Transverse colon (tissue), 4 donors: ENCODE results near the gene CLN6. TPM values are rescaled to one million over a fixed set of nuclear protein-coding genes. Genes with fewer than 3 reads are reported as not detected.

Experiments
- DNase-seq: peaks from one replicate; pipeline ENCODE4 v3.0.0-alpha.2; 2019
- H3K27ac ChIP-seq, 4 donors: fragments of 200-600 bp; sonication (generic); 2 replicates each; pipeline ENCODE4 v1.5.1; 2016 to 2018; ENCODE audit warnings: inconsistent platforms in 4 of 4
- H3K27me3 ChIP-seq: fragments of 200-600 bp; sonication (generic); 2 replicates; pipeline ENCODE4 v1.5.1; 2017; ENCODE audit warnings: inconsistent platforms
- H3K36me3 ChIP-seq, 4 donors: fragments of 200-600 bp; sonication (generic); 2 replicates each; pipeline ENCODE4 v1.5.1; 2017 to 2019; ENCODE audit warnings: inconsistent platforms in 4 of 4
- H3K4me1 ChIP-seq, 4 donors: fragments of 200-600 bp; sonication (generic); 2 replicates each; pipeline ENCODE4 v1.5.1; 2017 to 2020; ENCODE audit warnings: inconsistent platforms in 4 of 4
- H3K4me3 ChIP-seq, 4 donors: fragments of 200-600 bp; sonication (generic); 1 replicate in 1 of 4; 2 replicates in 3 of 4; pipeline versions ENCODE4 v1.5.1 to v1.6.1; 2017 to 2019; ENCODE audit warnings: inconsistent platforms in 4 of 4
- H3K9me3 ChIP-seq, 2 donors: fragments of 200-600 bp; sonication (generic); 2 replicates each; pipeline ENCODE4 v1.5.1; 2017 to 2019; ENCODE audit warnings: inconsistent platforms in 2 of 2
- CTCF ChIP-seq, 5 experiments: fragments of 200-600 bp in 3 of 5; fragments of 450-650 bp in 2 of 5; sonication (generic) in 3 of 5; IDR thresholded peaks; 1 replicate in 2 of 5; 2 replicates in 3 of 5; pipeline ENCODE4 v1.5.1; 2016 to 2017; ENCODE audit warnings: antibody characterized with exemption in 5 of 5, inconsistent platforms in 3 of 5, mild to moderate bottlenecking in 2 of 5, moderate library complexity in 1 of 5
- EP300 ChIP-seq: sonication (generic); formaldehyde crosslinking; IDR thresholded peaks from one replicate; pipeline ENCODE4 v1.6.1; 2017; ENCODE audit warnings: antibody characterized with exemption, low read depth
- POLR2A ChIP-seq: fragments of 450-650 bp; IDR thresholded peaks from one replicate; pipeline ENCODE4 v1.6.1; 2016; ENCODE audit warnings: antibody characterized with exemption, mild to moderate bottlenecking, moderate library complexity
- POLR2AphosphoS5 ChIP-seq, 3 donors: sonication (generic); formaldehyde crosslinking; IDR thresholded peaks; one replicate each; pipeline ENCODE4 v1.6.1; 2016; ENCODE audit warnings: antibody characterized with exemption in 3 of 3
- WGBS, 2 donors: methylation state at CpG; one replicate each; pipeline ENCODE4 v1.1.5; 2018; ENCODE audit warnings: low coverage in 1 of 2; 5-methylcytosine and 5-hydroxymethylcytosine counted together
- in situ Hi-C, 4 donors: fragments of 200-750 bp; cut with MboI; loops; one replicate each; pipeline versions ENCODE4 v1.15.0 to v1.15.1; 2017; ENCODE audit warnings: low sequenced_read_pairs in 3 of 4, low pct_ligation_motif_present in 1 of 4, low pct_unique_long_range_greater_than_20kb in 1 of 4
- intact Hi-C: fragments of 100-400 bp; cut with DNase I; formaldehyde crosslinking; loops from one replicate; pipeline ENCODE4 v1.15.1; 2023; ENCODE audit warnings: low total_unique reads
- total RNA-seq, 4 donors: library from RNA; depleted of rRNA; stranded (reverse); fragments of >200 nt; gene quantifications; one replicate each; pipeline ENCODE4 v1.1.0, GENCODE V29; 2016

CLN6 gene
- total RNA-seq, 4 donors from 2014 or later, result 13.8 to 28.1 (median 18.2) TPM

DNA sequence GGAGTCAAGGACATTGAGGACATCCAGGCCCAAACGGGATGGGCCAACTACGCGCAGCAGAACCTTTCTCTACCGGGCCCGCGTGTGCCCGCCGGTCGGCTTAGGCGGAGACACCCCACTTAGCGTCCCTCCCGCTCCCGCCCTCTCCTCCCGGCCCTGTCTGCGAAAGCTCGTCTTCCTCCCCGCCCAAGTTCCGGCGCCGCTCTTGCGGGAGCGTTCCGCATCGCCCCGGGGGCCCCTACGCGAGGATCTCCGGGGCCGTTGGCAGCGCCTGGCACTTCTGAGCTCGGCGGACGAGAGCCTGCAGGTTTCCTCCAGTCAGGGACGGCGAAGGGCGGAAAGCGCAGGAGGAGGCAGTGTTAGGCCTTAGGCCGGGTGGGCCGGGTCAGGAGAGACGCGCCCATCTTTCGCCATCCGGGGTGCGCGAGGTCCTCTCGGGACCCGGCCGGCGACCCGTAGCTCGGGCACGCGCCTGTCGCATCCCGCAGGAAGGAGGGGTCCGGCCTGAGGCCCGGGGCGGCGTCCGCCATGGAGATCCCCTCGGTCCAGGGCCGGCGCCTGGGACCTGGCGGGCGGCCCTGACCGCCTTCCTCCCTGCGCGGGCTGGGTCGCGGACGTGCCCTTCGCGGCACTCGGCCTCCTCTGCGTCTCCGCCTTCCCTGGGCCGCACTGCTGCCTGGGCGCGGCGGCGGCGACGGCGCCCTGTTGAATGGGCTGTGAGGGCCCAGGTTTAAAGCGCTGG, 48.2 kb upstream of the CLN6 start, which contains the start of gene FEM1B:
Gene FEM1B (plus strand): TSS at position 143 of the 742 bp plus-strand sequence. CDS start 673 bp downstream, outside the sequence.
- in situ Hi-C loops (no loop called here), intact Hi-C loops (no loop called here)
- DNase-seq, result peak; percentile 92
- Histone ChIP-seq H3K27ac (peak within 1 kb of the TSS; percentile 97 to 99 (median 98)), H3K4me1 (peaks cover 17 to 48% (median 40%) of the 10 kb centered on the region in 4 donors), H3K36me3 (no peaks in the 10 kb centered on the region), H3K27me3 (no peaks in the 10 kb centered on the region), H3K9me3 (no peaks in the 10 kb centered on the region), H3K4me3 (peak within 1 kb of the TSS; percentile 53 to 89 (median 76))
- 2% methylated on average over 27 of the region's 85 CpGs; no CpG with 5 or more reads in 1 of the 2 donors for WGBS, 2 donors
- TF ChIP-seq POLR2A (peak; percentile 86), POLR2AphosphoS5 (IDR thresholded peaks at IDR 0.05) (peak; percentile 68 to 89 (median 82)), EP300 (no peak), CTCF (IDR thresholded peaks at IDR 0.05) (peak in 2 of 5 experiments; percentile 30 to 65)

- DNase-seq, result peak; percentile 46
- intact Hi-C loops, result no loop called here
Observed at GRCh38 chr15:68277131-68277602, 47.6 kb upstream of the CLN6 start.

GRCh38 chr15:68276668-68277067, 47.1 kb upstream of the CLN6 start:
- Histone ChIP-seq H3K36me3 (no peaks in the 10 kb centered on the region), H3K4me1 (peaks cover 17 to 41% (median 37%) of the 10 kb centered on the region in 4 donors), H3K9me3 (no peaks in the 10 kb centered on the region), H3K27ac (peak overlapping the region; percentile 97 to 99 (median 98)), H3K4me3 (peak overlapping the region in 3 of 4 donors; percentile 53 to 89 (median 67)), H3K27me3 (no peaks in the 10 kb centered on the region)
- no peak for DNase-seq
- intact Hi-C loops, result no loop called here
- 66 to 69% methylated on average over 3 of the region's 3 CpGs for WGBS, 2 donors
- in situ Hi-C loops, result no loop called here
- TF ChIP-seq POLR2AphosphoS5 (IDR thresholded peaks at IDR 0.05) (no peak), POLR2A (no peak), CTCF (IDR thresholded peaks at IDR 0.05) (no peak), EP300 (no peak)

More at GRCh38 chr15:68277131-68277602, 47.6 kb upstream of the CLN6 start:
- no peaks in the 10 kb centered on the region for H3K27me3 ChIP-seq
- H3K4me3 ChIP-seq, result peak overlapping the region; percentile 53 to 89 (median 76)
- TF ChIP-seq EP300 (peak; percentile 2), CTCF (IDR thresholded peaks at IDR 0.05) (no peak)
- 0 to 1% methylated on average over 10 to 25 of the region's 25 CpGs for whole genome bisulfite sequencing, 2 donors
- in situ Hi-C loops, result no loop called here
- peak overlapping the region; percentile 97 to 99 (median 98) for H3K27ac ChIP-seq
- H3K9me3 ChIP-seq, result no peaks in the 10 kb centered on the region
- no peaks in the 10 kb centered on the region for H3K36me3 ChIP-seq
- peaks cover 17 to 45% (median 40%) of the 10 kb centered on the region in 4 donors for H3K4me1 ChIP-seq

DNA sequence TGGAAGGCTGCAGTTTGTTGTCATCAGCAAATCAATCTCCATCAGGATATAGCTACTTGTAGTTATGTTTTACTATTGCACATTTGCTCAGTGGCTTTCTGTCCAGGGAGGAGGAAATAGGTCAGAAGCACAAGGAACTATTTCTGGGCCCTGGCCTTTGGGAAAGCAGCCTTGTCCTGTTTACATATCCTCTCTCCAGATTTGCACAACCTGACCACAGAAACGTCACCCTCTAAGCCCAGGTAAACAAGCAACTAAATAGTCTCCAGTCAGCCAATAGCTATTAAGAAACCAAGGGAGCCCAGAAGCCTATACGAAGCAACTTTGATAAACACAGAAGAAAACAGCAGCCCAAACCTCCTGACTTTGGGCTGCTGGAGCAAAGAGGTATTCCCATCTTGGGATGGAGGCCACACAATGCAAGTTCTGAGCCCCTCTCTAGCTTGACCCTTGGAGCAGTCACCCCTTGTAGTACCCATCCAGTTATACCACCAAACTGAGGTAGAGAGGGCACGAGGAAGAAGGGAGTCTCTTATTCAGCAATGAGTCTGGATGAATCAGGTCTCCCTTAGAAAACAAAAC, 45.7 kb upstream of the CLN6 start:
- intact Hi-C loops, result no loop called here
- Histone ChIP-seq H3K36me3 (no peaks in the 10 kb centered on the region), H3K4me3 (no peak overlapping the region), H3K4me1 (peaks cover 11 to 27% (median 25%) of the 10 kb centered on the region in 4 donors), H3K9me3 (no peaks in the 10 kb centered on the region), H3K27me3 (no peaks in the 10 kb centered on the region), H3K27ac (peak overlapping the region; percentile 97 to 99 (median 98))
- DNase-seq, result no peak
- WGBS, 2 donors, result 60 to 71% methylated on average over 1 to 3 of the region's 3 CpGs
- no peak for TF ChIP-seq POLR2A
- no peak for TF ChIP-seq CTCF (IDR thresholded peaks at IDR 0.05)
- peak in 1 of 3 donors; percentile 41 for TF ChIP-seq POLR2AphosphoS5 (IDR thresholded peaks at IDR 0.05)
- no peak for TF ChIP-seq EP300
- in situ Hi-C loops, result no loop called here
